K562 (cell line): ENCODE results near the gene TMEM121. TPM values are rescaled to one million over a fixed set of nuclear protein-coding genes. Genes with fewer than 3 reads are reported as not detected.

ENCODE experiments used
- BRD4 ChIP-seq: fragments of 200-600 bp; sonication (generic); IDR thresholded peaks from 2 replicates; pipeline ENCODE4 v1.6.1; 2017; ENCODE audit warnings: inconsistent platforms
- CUX1 ChIP-seq: fragments of 200-800 bp; sonication (Bioruptor generic); IDR thresholded peaks from 2 replicates; pipeline ENCODE4 v1.6.1; 2016; ENCODE audit warnings: missing genetic modification characterization, missing compliant biosample characterization
- GATA2 ChIP-seq: sonication (generic); formaldehyde crosslinking; IDR thresholded peaks from 2 replicates; pipeline ENCODE4 v1.4.0; 2020; ENCODE audit warnings: mild to moderate bottlenecking, missing genetic modification reagents
- PURB ChIP-seq: sonication (generic); formaldehyde crosslinking; IDR thresholded peaks from 2 replicates; pipeline ENCODE4 v1.9.0; 2021; ENCODE audit warnings: low read depth, mild to moderate bottlenecking, missing genetic modification reagents
- RBM17 ChIP-seq: fragments of 200-400 bp; formaldehyde crosslinking; IDR thresholded peaks from 2 replicates; pipeline ENCODE4 v1.6.1; 2017; ENCODE audit warnings: low read depth, mild to moderate bottlenecking, low read length, borderline replicate concordance
- TEAD1 ChIP-seq, 2 experiments: fragments of 450-650 bp in 1 of 2; sonication (generic) in 1 of 2; formaldehyde crosslinking; IDR thresholded peaks; 2 replicates each; pipeline versions ENCODE4 v1.4.0 to v1.8.0; 2020 to 2022; ENCODE audit warnings: mild to moderate bottlenecking in 2 of 2, missing genetic modification reagents in 1 of 2
- ZKSCAN3 ChIP-seq: fragments of 250-450 bp; sonication (Bioruptor Pico); IDR thresholded peaks from 2 replicates; pipeline ENCODE4 v1.4.0; 2020
- ZNF143 ChIP-seq: sonication (generic); formaldehyde crosslinking; IDR thresholded peaks from 2 replicates; pipeline ENCODE4 v1.9.0; 2022; ENCODE audit warnings: mild to moderate bottlenecking, missing genetic modification reagents
- ZNF224 ChIP-seq: sonication (generic); formaldehyde crosslinking; IDR thresholded peaks from 2 replicates; pipeline ENCODE4 v1.8.0; 2022; ENCODE audit warnings: mild to moderate bottlenecking, missing genetic modification reagents
- ZNF263 ChIP-seq: sonication (generic); formaldehyde crosslinking; IDR thresholded peaks from 2 replicates; pipeline ENCODE4 v1.8.0; 2022; ENCODE audit warnings: mild to moderate bottlenecking, missing genetic modification reagents, borderline replicate concordance
- ZNF3 ChIP-seq: fragments of 250-450 bp; sonication (Bioruptor Pico); IDR thresholded peaks from 2 replicates; pipeline ENCODE4 v1.5.0; 2021; ENCODE audit warnings: mild to moderate bottlenecking, moderate library complexity
- ZNF444 ChIP-seq: fragments of 250-450 bp; sonication (Bioruptor Pico); IDR thresholded peaks from 2 replicates; pipeline ENCODE4 v1.4.0; 2020; ENCODE audit warnings: mild to moderate bottlenecking, moderate library complexity
- polyA plus RNA-seq, 8 experiments: library from polyadenylated mRNA; depleted of rRNA in 4 of 8; stranded (reverse) in 5 of 8; unstranded in 3 of 8; fragments of >200 nt; fragmentation: Nextera tagmentation in 2 of 8; fragmentation: Illumina TruSeq in 1 of 8; extraction: Ambion mirVana in 2 of 8; extraction: Trizol in 1 of 8; gene quantifications; 2 replicates each; pipeline versions ENCODE4 v1.2.1 to v1.2.3, GENCODE V29; 2011 to 2014; ENCODE audit warnings: inconsistent platforms in 1 of 8, missing spikeins in 1 of 8
- total RNA-seq, 7 experiments: library from RNA; depleted of rRNA in 6 of 7; stranded (reverse); fragments of >200 nt in 6 of 7; fragmentation: Illumina TruSeq in 2 of 7; extraction: Trizol in 2 of 7; gene quantifications; 2 replicates each; pipeline versions ENCODE4 v1.2.1 to v1.2.3, GENCODE V29; 2011 to 2021; ENCODE audit warnings: low replicate concordance in 1 of 7
- TF ChIP-seq, protein P1 (sequence below): fragments of 450-650 bp; formaldehyde crosslinking; IDR thresholded peaks from 2 replicates; pipeline ENCODE4 v1.4.0; 2020; ENCODE audit warnings: mild to moderate bottlenecking, moderate library complexity
- TF ChIP-seq, protein P2 (sequence below): fragments of 450-650 bp; IDR thresholded peaks from 2 replicates; pipeline ENCODE4 v1.7.0; 2016; ENCODE audit warnings: borderline replicate concordance
- TF ChIP-seq, protein P3 (sequence below): IDR thresholded peaks from 3 replicates; pipeline ENCODE4 v1.6.1; 2011; ENCODE audit warnings: borderline replicate concordance, mild to moderate bottlenecking, moderate library complexity; ENCODE audit not compliant: insufficient read length; ENCODE audit errors: extremely low read depth

The TMEM121 gene
- total and polyA plus RNA-seq, 9 of the 15 experiments (the other 6 are each of a cell fraction or from before 2014, with no cell fraction given) = 0.31 to 0.36 TPM; not detected in 7

GRCh38 chr14:105485739-105486162, 40.6 kb upstream of the TMEM121 start (continued):
- TF ChIP-seq GATA2 (peak; percentile 98), PURB (CRISPR knock-in tag) (no peak), BRD4 (no peak), ZKSCAN3 (CRISPR knock-in tag) (no peak), ZNF263 (no peak), ZNF224 (CRISPR knock-in tag) (no peak), ZNF3 (CRISPR knock-in tag) (no peak), CUX1 (no peak), RBM17 (no peak), ZNF444 (no peak), TEAD1 (CRISPR knock-in tag; IDR thresholded peaks at IDR 0.05) (no peak), ZNF143 (CRISPR knock-in tag) (no peak)
- TF ChIP-seq, protein P1, sequence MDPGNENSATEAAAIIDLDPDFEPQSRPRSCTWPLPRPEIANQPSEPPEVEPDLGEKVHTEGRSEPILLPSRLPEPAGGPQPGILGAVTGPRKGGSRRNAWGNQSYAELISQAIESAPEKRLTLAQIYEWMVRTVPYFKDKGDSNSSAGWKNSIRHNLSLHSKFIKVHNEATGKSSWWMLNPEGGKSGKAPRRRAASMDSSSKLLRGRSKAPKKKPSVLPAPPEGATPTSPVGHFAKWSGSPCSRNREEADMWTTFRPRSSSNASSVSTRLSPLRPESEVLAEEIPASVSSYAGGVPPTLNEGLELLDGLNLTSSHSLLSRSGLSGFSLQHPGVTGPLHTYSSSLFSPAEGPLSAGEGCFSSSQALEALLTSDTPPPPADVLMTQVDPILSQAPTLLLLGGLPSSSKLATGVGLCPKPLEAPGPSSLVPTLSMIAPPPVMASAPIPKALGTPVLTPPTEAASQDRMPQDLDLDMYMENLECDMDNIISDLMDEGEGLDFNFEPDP (CRISPR knock-in tag) = no peak
- TF ChIP-seq, protein P2, sequence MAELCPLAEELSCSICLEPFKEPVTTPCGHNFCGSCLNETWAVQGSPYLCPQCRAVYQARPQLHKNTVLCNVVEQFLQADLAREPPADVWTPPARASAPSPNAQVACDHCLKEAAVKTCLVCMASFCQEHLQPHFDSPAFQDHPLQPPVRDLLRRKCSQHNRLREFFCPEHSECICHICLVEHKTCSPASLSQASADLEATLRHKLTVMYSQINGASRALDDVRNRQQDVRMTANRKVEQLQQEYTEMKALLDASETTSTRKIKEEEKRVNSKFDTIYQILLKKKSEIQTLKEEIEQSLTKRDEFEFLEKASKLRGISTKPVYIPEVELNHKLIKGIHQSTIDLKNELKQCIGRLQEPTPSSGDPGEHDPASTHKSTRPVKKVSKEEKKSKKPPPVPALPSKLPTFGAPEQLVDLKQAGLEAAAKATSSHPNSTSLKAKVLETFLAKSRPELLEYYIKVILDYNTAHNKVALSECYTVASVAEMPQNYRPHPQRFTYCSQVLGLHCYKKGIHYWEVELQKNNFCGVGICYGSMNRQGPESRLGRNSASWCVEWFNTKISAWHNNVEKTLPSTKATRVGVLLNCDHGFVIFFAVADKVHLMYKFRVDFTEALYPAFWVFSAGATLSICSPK = no peak
- TF ChIP-seq, protein P3, sequence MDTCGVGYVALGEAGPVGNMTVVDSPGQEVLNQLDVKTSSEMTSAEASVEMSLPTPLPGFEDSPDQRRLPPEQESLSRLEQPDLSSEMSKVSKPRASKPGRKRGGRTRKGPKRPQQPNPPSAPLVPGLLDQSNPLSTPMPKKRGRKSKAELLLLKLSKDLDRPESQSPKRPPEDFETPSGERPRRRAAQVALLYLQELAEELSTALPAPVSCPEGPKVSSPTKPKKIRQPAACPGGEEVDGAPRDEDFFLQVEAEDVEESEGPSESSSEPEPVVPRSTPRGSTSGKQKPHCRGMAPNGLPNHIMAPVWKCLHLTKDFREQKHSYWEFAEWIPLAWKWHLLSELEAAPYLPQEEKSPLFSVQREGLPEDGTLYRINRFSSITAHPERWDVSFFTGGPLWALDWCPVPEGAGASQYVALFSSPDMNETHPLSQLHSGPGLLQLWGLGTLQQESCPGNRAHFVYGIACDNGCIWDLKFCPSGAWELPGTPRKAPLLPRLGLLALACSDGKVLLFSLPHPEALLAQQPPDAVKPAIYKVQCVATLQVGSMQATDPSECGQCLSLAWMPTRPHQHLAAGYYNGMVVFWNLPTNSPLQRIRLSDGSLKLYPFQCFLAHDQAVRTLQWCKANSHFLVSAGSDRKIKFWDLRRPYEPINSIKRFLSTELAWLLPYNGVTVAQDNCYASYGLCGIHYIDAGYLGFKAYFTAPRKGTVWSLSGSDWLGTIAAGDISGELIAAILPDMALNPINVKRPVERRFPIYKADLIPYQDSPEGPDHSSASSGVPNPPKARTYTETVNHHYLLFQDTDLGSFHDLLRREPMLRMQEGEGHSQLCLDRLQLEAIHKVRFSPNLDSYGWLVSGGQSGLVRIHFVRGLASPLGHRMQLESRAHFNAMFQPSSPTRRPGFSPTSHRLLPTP = no peak
